ENCODE measurements around the gene PPP2R5B. TPM values are rescaled to one million over a fixed set of nuclear protein-coding genes. Genes with fewer than 3 reads are reported as not detected.

PPP2R5B gene
- total RNA-seq, 1 donor from 2014 or later, result 12.6 TPM

GRCh38 chr11:64959498-64959897 lies 35.0 kb downstream of the PPP2R5B start:
- POLR2A ChIA-PET, result interaction anchor here (0.7 kb wide), 1 partner anchor 248 kb away, joined by 5 read pairs; no protein-coding TSS in a partner anchor
- peaks cover 2% of the 10 kb centered on the region for H3K27me3 Mint-ChIP-seq
- H3K36me3 Mint-ChIP-seq (ENCODE audit: low read depth), result no peaks in the 10 kb centered on the region
- no peak for ATAC-seq (ENCODE audit: low read depth)
- no peak overlapping the region for H3K4me3 Mint-ChIP-seq
- intact Hi-C loops (cut with micrococcal nuclease), result no loop called here
- CTCF ChIA-PET, result no interaction called here
- DNase-seq, result no peak
- H3K4me1 Mint-ChIP-seq, result peaks cover 6% of the 10 kb centered on the region
- no peak overlapping the region for H3K27ac Mint-ChIP-seq
- no peaks in the 10 kb centered on the region for H3K9me3 Mint-ChIP-seq
- no peak for TF ChIP-seq CTCF (IDR thresholded peaks at IDR 0.05)

GRCh38 chr11:64960719-64961118 lies 36.2 kb downstream of the PPP2R5B start:
- H3K27ac Mint-ChIP-seq, result no peak overlapping the region
- DNase-seq, result no peak
- ChIA-PET POLR2A (no interaction called here), CTCF (no interaction called here)
- H3K27me3 Mint-ChIP-seq, result peaks cover 2% of the 10 kb centered on the region
- H3K9me3 Mint-ChIP-seq, result no peaks in the 10 kb centered on the region
- H3K4me3 Mint-ChIP-seq, result no peak overlapping the region
- peaks cover 6% of the 10 kb centered on the region for H3K4me1 Mint-ChIP-seq
- intact Hi-C loops (cut with micrococcal nuclease), result no loop called here
- ATAC-seq (ENCODE audit: low read depth), result no peak
- H3K36me3 Mint-ChIP-seq (ENCODE audit: low read depth), result no peaks in the 10 kb centered on the region
- no peak for TF ChIP-seq CTCF (IDR thresholded peaks at IDR 0.05)

- ChIA-PET POLR2A (interaction anchor here (0.8 kb wide), 1 partner anchor 57 kb away, joined by 3 read pairs; no protein-coding TSS in a partner anchor), CTCF (no interaction called here)
- DNase-seq, result no peak
- H3K9me3 Mint-ChIP-seq, result no peaks in the 10 kb centered on the region
- H3K4me3 Mint-ChIP-seq, result no peak overlapping the region
- H3K27me3 Mint-ChIP-seq, result peaks cover 2% of the 10 kb centered on the region
- TF ChIP-seq CTCF (IDR thresholded peaks at IDR 0.05), result no peak
- H3K27ac Mint-ChIP-seq, result no peak overlapping the region
- no peaks in the 10 kb centered on the region for H3K36me3 Mint-ChIP-seq (ENCODE audit: low read depth)
- H3K4me1 Mint-ChIP-seq, result peaks cover 6% of the 10 kb centered on the region
- no peak for ATAC-seq (ENCODE audit: low read depth)
- intact Hi-C loops (cut with micrococcal nuclease), result no loop called here
Measured at GRCh38 chr11:64963072-64963631, 38.7 kb downstream of the PPP2R5B start.

- POLR2A ChIA-PET, result no interaction called here
- no peak overlapping the region for H3K27ac Mint-ChIP-seq
- no peak for DNase-seq
- H3K36me3 Mint-ChIP-seq (ENCODE audit: low read depth), result no peaks in the 10 kb centered on the region
- H3K4me1 Mint-ChIP-seq, result peaks cover 17% of the 10 kb centered on the region
- H3K9me3 Mint-ChIP-seq, result no peaks in the 10 kb centered on the region
- intact Hi-C loops (cut with micrococcal nuclease), result no loop called here
- no peak for TF ChIP-seq CTCF (IDR thresholded peaks at IDR 0.05)
- CTCF ChIA-PET, result no interaction called here
- no peak overlapping the region for H3K4me3 Mint-ChIP-seq
- ATAC-seq (ENCODE audit: low read depth), result no peak
- no peaks in the 10 kb centered on the region for H3K27me3 Mint-ChIP-seq
Measured at GRCh38 chr11:64967375-64967774, 42.9 kb downstream of the PPP2R5B start.

- CTCF ChIA-PET, result no interaction called here
- Mint-ChIP-seq H3K36me3 (ENCODE audit: low read depth) (no peaks in the 10 kb centered on the region), H3K27ac (no peak overlapping the region), H3K27me3 (no peaks in the 10 kb centered on the region), H3K4me1 (peaks cover 26% of the 10 kb centered on the region), H3K9me3 (no peaks in the 10 kb centered on the region), H3K4me3 (no peak overlapping the region)
- ATAC-seq (ENCODE audit: low read depth) (no peak), DNase-seq (no peak)
- intact Hi-C loops (cut with micrococcal nuclease), result loop anchor here (2.0 kb wide), 1 partner anchor 14 kb away; no protein-coding TSS in a partner anchor
- TF ChIP-seq CTCF (IDR thresholded peaks at IDR 0.05), result no peak
- POLR2A ChIA-PET, result interaction anchor here (0.6 to 0.7 kb wide), 2 partner anchors 11 to 40 kb away, joined by 3 to 4 read pairs; no protein-coding TSS in a partner anchor
Measured at GRCh38 chr11:64969209-64969608, 44.7 kb downstream of the PPP2R5B start.
